ENCODE measurements around the gene FRMD4A.

FRMD4A gene

GRCh38 chr10:13743101-13743693 is 587.5 kb downstream of the FRMD4A start:
- DNase-seq (ENCODE audit: low read depth): no peak

DNA sequence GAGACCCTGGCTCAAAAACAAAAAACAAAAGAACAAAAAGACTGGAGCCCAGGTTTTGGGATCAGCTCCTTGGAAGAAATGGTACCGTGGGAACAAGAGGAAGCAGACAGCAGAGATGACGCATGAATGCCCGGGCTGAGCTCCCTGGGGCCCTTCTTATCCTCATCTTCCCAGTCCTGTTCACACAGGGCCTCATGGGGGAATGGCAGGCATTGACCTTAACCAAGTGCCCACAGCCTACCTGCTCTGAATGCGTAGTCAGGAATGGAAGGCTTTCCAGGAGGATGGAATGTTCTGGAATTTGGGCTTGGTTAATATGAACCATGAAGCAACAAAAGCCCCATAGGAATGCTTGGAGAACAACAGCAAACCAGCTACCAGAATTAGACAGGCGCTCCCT is 589.3 kb downstream of the FRMD4A start:
- DNase-seq (ENCODE audit: low read depth): no peak

DNA sequence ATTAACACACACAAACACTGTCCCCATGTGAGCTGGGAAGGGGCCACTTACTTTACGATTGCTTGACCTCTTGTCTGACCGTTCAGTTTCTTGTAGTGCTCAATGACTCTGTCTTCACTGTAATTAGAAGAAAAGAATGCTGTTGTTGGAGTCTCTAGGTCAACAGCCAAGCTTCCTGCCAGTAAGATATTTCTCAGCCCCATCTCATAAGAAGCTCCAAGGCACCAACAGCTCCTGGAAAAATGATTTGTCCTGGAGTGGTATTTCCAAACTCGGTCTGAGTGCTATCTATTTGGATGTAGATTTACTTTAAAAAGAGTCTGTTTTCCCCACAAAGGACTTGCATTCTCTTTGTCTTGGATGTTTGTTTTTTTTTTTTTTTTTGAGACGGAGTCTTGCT is 590.3 kb downstream of the FRMD4A start:
- DNase-seq (ENCODE audit: low read depth): no peak

DNA sequence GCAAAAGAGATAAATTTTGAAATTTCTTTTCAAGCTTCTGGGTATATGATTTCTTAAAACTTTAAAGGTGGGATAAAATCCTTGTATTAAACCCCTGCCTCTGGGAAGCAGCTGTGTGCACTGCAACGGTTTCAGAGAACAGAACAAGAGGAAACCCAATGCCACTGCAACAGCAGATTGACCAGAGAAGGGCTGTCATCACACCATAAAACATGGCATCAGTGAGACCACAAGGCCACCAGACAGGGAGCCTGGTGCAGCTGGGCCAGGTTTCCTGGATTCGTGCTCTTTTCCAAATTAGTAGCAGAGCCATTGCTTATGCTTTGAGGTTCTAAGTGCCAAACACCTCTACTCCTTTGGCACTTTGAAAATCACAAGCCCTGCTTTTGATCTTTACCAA is 591.5 kb downstream of the FRMD4A start:
- DNase-seq (ENCODE audit: low read depth): no peak

DNA sequence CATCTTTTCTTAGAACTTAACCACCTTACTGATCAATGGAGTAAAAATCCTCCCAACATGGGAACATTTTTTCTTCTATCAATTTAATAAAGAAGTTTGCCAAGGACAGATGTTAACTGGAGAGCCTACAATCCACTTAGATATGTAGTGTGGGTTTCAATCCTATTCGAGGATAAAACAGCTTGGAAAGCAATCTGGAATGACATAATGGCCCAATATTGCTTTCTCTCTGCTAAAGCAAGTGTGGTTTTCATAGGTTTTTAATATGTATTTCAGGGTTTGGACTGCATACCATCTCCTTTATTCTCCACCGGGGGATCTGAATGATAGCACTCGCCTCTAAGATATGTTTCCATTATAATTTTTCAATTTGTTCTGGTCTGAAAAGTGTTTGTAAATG is 594.2 kb downstream of the FRMD4A start:
- DNase-seq (ENCODE audit: low read depth): no peak

- DNase-seq (ENCODE audit: low read depth): no peak
Observed at GRCh38 chr10:13734151-13734550, 596.6 kb downstream of the FRMD4A start.

- no peak for DNase-seq (ENCODE audit: low read depth)
Observed at GRCh38 chr10:13733071-13733470, 597.7 kb downstream of the FRMD4A start.

- no peak for DNase-seq (ENCODE audit: low read depth)
Observed at GRCh38 chr10:13732465-13732881, 598.3 kb downstream of the FRMD4A start.

- DNase-seq (ENCODE audit: low read depth): no peak
Observed at GRCh38 chr10:13731799-13732198, 598.9 kb downstream of the FRMD4A start.

- no peak for DNase-seq (ENCODE audit: low read depth)
Observed at GRCh38 chr10:13730956-13731355, 599.8 kb downstream of the FRMD4A start.

- DNase-seq (ENCODE audit: low read depth): no peak
Observed at GRCh38 chr10:13730306-13730652, 600.4 kb downstream of the FRMD4A start.

- no peak for DNase-seq (ENCODE audit: low read depth)
Observed at GRCh38 chr10:13729586-13730305, 601.0 kb downstream of the FRMD4A start.

DNA sequence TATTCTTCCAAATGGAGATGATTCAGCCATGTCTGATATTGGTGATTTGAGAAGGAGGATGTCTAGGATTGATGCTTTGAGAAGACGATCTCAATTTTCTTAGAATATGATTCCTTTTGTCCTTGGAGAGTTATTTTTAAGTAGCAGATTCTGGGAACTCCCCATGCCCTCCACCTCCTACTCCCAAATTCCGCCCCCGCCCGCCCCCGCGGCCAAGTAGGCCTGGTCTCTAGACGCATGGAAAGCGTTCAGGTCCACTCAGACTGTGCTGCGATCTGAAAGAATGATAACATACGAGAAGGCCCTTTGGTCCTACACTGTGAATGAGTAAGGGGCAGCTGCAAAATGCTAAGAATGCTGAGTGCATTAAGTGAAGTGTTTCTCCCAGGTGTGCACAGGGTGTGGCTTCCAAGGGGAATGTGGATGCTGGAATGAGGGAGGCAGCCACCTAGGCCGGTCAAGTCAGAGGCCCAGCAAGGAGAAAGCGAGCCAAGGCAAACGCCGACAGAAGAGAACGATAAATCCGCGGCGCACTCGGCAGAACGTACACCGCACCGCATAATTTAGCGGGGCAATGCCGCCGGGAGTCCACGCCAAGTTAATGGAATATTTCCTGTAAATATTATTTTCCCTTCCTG is 601.7 kb downstream of the FRMD4A start:
- no peak for DNase-seq (ENCODE audit: low read depth)

- no peak for DNase-seq (ENCODE audit: low read depth)
Observed at GRCh38 chr10:13725594-13725993, 605.1 kb downstream of the FRMD4A start.

DNA sequence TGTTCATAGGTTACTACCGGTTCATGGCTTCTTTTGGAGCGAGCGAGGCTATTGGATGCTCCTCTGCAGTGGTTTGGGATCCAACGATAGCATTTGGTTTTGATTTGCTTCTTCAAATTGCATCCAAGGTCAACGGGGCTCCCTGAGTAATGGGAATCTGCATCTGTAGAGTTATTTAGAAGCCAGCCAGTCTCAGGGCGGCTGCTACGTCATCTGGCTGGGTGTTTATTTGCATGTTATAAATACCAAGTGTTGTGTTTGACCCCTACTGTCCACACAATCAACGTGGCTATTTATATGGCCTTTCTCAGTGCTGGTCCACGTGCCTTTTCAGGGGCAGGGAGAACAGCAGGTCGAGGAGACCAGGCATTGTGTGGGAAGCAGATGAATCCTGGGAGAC is 606.2 kb downstream of the FRMD4A start:
- DNase-seq (ENCODE audit: low read depth): no peak

DNA sequence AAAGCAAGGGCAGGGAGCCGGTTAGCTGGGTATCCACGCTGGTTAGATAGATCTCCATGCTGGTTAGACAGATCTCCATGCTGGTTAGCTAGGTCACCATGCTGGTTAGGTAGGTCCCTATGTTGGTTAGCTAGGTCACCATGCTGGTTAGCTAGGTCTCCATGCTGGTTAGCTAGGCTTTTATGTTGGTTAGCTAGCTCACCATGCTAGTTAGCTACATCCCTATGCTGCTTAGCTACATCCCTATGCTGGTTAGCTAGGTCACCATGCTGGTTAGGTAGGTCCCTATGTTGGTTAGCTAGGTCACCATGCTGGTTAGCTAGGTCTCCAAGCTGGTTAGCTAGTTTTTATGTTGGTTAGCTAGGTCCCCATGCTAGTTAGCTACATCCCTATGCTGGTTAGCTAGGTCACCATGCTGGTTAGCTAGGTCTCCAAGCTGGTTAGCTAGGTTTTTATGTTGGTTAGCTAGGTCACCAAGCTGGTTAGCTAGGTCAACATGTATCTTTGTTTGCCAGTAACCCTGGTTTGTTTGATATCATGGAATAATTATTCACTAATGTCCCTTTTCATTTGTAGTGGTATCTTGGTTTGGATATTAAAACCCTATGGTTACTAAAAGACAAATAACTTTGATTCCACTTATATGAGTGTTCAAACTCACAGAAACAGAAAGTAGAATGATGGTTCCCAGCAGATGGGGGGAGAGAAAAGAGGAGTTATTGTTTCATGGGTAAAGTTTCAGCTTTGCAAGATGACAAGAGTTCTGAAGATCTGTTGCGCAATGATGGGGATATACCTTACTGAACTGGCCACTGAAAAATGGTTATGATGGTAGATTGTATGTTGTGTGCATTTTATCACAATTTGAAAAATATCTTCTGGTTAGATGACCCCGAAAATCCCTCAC is 607.7 kb downstream of the FRMD4A start:
- no peak for DNase-seq (ENCODE audit: low read depth)

GRCh38 chr10:13721486-13721885 is 609.2 kb downstream of the FRMD4A start:
- no peak for DNase-seq (ENCODE audit: low read depth)

DNA sequence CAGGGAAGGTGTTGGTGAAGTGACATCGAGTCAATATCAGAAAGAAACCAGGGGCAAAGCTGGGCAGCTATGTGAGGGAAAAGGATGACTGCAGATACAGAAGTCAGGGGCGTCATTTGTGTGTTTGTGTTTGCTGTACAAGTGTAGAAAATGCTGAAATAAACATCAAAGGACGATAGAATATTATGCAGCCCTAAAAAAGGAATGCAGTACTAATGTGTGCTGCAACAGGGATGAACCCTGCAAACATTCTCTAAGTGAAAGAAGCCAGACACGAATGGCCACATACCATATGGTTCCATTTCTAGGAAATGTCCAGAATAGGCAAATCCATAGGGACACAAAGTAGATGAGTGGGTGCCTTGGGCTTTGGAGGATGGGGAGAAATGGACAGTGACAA is 610.0 kb downstream of the FRMD4A start:
- no peak for DNase-seq (ENCODE audit: low read depth)

GRCh38 chr10:13719425-13719824 is 611.3 kb downstream of the FRMD4A start:
- DNase-seq (ENCODE audit: low read depth): no peak

DNA sequence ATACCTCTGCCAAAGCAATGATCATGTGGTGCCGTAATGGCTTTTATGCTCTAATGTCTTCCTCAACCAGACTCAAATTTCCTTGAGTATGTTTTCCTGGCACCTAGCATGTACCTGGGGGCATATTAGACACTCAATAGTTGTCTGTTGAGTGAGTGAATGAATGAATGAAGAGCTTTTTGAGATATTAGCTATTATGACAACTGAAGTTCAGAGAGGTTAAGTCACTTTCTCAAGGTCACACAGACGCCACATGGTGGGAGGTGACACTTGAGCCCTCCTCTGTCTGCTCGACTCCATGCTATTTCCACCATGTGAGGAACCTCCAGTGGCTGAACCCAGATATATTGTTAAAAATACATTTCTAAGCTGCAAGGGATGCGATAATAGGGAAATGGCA is 611.9 kb downstream of the FRMD4A start:
- DNase-seq (ENCODE audit: low read depth): no peak

GRCh38 chr10:13717936-13718772 is 612.6 kb downstream of the FRMD4A start:
- DNase-seq (ENCODE audit: low read depth): no peak

DNA sequence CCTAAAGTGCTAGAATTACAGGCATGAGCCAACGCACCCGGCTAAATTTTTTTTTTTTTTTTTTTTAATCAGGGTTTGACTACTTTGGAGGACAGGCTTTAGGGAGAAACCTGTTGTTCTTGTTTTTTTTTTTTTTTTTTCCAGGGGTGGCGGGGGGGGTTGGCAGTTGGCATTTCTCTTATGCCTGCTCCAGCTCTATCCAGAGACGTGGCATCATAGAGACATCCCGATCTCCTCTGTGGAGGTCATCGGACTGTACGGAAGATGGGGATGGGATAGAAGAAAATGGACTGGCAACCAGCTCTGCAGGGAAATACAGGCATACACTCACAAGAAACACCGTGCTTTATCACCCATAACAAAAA is 613.2 kb downstream of the FRMD4A start:
- no peak for DNase-seq (ENCODE audit: low read depth)

Data from stimulated activated CD8-positive, alpha-beta memory T cell treated with anti-CD3 and anti-CD28 coated beads, Interleukin-12 subunit alpha, Interleukin-12 subunit beta, amount 100 ng/mL, for 4 hours (primary cell).